Measurements from ENCODE around the gene TRIO.

The TRIO gene

GRCh38 chr5:14296533-14297331 is 153.6 kb downstream of the TRIO start:
- no peak for TF ChIP-seq TOX (CRISPR knock-in tag; IDR thresholded peaks at IDR 0.05; ENCODE audit: borderline replicate concordance)
- TF ChIP-seq PATZ1 (CRISPR knock-in tag; IDR thresholded peaks at IDR 0.05; ENCODE audit: borderline replicate concordance) = no peak
- no peak for TF ChIP-seq ZFP3 (CRISPR knock-in tag; IDR thresholded peaks at IDR 0.05)
- no peak for ATAC-seq

- no peak for ATAC-seq
- no peak for TF ChIP-seq ZC3H10 (CRISPR knock-in tag; IDR thresholded peaks at IDR 0.05)
- TF ChIP-seq TCF4 (CRISPR knock-in tag; IDR thresholded peaks at IDR 0.05; ENCODE audit: borderline replicate concordance) = no peak
- no peak for TF ChIP-seq TOX (CRISPR knock-in tag; IDR thresholded peaks at IDR 0.05; ENCODE audit: borderline replicate concordance)
- no peak for TF ChIP-seq BACH2 (CRISPR knock-in tag; IDR thresholded peaks at IDR 0.05; ENCODE audit: borderline replicate concordance)
- no peak for TF ChIP-seq ISL1 (CRISPR knock-in tag; IDR thresholded peaks at IDR 0.05)
- TF ChIP-seq PPARA (CRISPR knock-in tag; IDR thresholded peaks at IDR 0.05; ENCODE audit: borderline replicate concordance) = no peak
- TF ChIP-seq GLIS3 (CRISPR knock-in tag; IDR thresholded peaks at IDR 0.05) = no peak
- no peak for TF ChIP-seq OSR1 (CRISPR knock-in tag; IDR thresholded peaks at IDR 0.05)
- no peak for TF ChIP-seq ZNF565 (CRISPR knock-in tag; conservative IDR thresholded peaks at IDR 0.05; ENCODE audit: low read depth)
- no peak for TF ChIP-seq ZFP3 (CRISPR knock-in tag; IDR thresholded peaks at IDR 0.05)
- no peak for TF ChIP-seq ZNF8 (CRISPR knock-in tag; IDR thresholded peaks at IDR 0.05)
- no peak for TF ChIP-seq CREB5 (CRISPR knock-in tag; IDR thresholded peaks at IDR 0.05; ENCODE audit: low read depth)
- no peak for TF ChIP-seq CSRNP3 (CRISPR knock-in tag; IDR thresholded peaks at IDR 0.05)
- TF ChIP-seq ZNF70 (CRISPR knock-in tag; IDR thresholded peaks at IDR 0.05) = no peak
- TF ChIP-seq ZFP30 (CRISPR knock-in tag; IDR thresholded peaks at IDR 0.05) = no peak
- TF ChIP-seq SNAI2 (CRISPR knock-in tag; IDR thresholded peaks at IDR 0.05) = no peak
- TF ChIP-seq ESRRG (CRISPR knock-in tag; IDR thresholded peaks at IDR 0.05) = no peak
- no peak for TF ChIP-seq ARNTL (CRISPR knock-in tag; IDR thresholded peaks at IDR 0.05; ENCODE audit: borderline replicate concordance, low read depth)
- TF ChIP-seq TSHZ2 (CRISPR knock-in tag; IDR thresholded peaks at IDR 0.05) = no peak
- TF ChIP-seq POU6F1 (CRISPR knock-in tag; IDR thresholded peaks at IDR 0.05; ENCODE audit: borderline replicate concordance, low read depth) = no peak
Measured at GRCh38 chr5:14297697-14298096, 154.6 kb downstream of the TRIO start.
